GM13976 (cell line): ENCODE results near the gene ZNF385A.

Source experiments
- DNase-seq: peaks from one replicate; pipeline ENCODE4 v3.0.0; 2012; ENCODE audit warnings: low spot score
- in situ Hi-C: fragments of 300-500 bp; cut with MboI; formaldehyde crosslinking; loops from one replicate; pipeline ENCODE4 v1.12.0; 2022; ENCODE audit warnings: low sequenced_read_pairs, mixed read lengths, inconsistent platforms; ENCODE audit not compliant: unreplicated experiment
- TF ChIP-seq, protein P1 (sequence below): IDR thresholded peaks from 2 replicates; pipeline ENCODE4 v1.5.1; 2012; ENCODE audit warnings: borderline replicate concordance, mild to moderate bottlenecking; ENCODE audit not compliant: insufficient read depth; ENCODE audit errors: extremely low read depth, missing control alignments, control extremely low read depth

ZNF385A gene, protein sequence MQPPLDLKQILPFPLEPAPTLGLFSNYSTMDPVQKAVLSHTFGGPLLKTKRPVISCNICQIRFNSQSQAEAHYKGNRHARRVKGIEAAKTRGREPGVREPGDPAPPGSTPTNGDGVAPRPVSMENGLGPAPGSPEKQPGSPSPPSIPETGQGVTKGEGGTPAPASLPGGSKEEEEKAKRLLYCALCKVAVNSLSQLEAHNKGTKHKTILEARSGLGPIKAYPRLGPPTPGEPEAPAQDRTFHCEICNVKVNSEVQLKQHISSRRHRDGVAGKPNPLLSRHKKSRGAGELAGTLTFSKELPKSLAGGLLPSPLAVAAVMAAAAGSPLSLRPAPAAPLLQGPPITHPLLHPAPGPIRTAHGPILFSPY

DNA sequence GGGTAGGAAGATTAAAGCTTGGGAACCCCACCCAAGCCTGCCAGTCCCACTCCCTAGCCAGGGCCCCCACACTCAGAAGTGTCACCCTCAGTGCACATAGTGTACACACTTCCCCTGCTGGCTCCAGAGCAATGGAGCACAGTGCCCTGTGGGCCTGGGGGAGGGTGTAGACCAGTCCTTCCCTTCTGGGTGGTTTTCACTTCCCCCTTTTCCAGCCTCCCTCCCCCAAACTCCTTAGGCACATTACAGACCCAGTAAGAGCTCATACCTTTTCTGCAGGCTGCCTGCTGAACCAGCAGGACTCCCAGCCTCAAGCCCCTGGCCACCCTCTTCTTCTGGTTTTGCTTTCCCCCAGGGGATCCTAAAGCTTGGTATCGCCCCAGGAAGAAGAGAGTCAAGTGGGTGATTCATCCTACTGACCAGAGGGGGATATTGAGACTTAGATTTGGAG lies at the start of gene ZNF385A:
TSS of gene ZNF385A (minus strand) at position 143 of the 451 bp plus-strand sequence. CDS start 219 bp downstream, outside the sequence.
- DNase-seq: no peak
- in situ Hi-C loops: no loop called here
- TF ChIP-seq, protein P1, sequence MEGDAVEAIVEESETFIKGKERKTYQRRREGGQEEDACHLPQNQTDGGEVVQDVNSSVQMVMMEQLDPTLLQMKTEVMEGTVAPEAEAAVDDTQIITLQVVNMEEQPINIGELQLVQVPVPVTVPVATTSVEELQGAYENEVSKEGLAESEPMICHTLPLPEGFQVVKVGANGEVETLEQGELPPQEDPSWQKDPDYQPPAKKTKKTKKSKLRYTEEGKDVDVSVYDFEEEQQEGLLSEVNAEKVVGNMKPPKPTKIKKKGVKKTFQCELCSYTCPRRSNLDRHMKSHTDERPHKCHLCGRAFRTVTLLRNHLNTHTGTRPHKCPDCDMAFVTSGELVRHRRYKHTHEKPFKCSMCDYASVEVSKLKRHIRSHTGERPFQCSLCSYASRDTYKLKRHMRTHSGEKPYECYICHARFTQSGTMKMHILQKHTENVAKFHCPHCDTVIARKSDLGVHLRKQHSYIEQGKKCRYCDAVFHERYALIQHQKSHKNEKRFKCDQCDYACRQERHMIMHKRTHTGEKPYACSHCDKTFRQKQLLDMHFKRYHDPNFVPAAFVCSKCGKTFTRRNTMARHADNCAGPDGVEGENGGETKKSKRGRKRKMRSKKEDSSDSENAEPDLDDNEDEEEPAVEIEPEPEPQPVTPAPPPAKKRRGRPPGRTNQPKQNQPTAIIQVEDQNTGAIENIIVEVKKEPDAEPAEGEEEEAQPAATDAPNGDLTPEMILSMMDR: no peak

DNA sequence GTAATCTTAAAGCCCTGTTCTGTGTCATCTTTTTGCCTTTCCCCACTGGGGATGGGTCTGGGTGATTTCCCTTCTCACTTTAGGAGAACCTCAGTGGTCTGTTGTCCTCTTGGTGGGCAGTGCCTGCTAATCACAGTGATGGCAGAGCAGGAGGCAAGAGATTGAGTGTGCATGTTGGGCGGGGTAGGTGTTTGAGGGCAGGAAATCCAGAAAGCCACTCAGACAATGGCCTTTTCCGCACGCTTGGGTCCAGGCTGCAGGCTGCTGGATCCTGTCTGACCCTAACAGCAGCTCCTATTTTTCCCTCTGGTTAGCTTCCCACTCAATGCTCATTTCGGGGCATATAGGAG lies 48.3 kb upstream of the ZNF385A start:
- in situ Hi-C loops: no loop called here
- TF ChIP-seq, protein P1: no peak
- DNase-seq: no peak

DNA sequence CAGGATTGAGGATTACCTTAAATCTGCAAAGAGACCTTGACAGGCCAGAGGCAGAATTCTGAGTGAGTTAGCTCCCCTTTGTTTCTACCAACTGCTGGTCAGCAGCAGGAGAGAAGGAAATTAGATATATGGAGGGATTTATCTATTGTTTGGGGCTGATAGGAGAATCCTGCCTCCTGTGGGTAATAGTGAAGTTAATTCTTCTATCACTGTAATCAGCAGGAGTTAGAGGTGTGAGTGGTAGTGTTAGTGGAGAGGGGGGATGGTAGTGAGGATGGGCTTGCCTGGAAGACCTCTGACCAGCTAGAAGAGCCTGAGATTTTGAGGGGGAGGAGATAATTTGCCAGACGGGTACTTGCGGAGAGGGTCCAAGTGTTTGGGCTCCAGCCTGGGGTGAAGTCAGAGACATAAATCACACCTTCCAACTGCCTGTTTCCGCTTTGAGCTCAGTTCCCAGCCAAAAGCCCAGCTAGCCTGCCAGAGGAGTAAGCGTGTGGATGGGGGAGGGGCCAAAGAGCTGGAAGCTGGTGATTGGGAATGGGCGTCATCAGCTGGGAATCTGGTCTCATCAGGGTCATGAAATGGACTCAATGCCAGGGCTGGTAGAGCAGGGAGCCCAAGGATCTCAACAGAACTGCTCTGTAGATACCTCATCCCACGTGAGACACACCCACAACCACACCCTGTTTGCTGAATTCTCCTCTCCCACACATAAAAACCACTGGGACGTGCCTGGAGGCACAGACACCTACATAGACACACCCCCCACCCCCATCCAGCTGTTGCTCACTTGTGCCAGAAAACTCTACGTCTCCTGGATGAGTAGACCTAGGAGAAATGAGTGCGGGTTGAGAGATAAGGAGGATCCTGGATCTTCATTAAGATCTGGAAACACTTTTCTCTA lies 47.6 kb upstream of the ZNF385A start:
- DNase-seq: no peak
- in situ Hi-C loops: no loop called here
- TF ChIP-seq, protein P1: no peak

DNA sequence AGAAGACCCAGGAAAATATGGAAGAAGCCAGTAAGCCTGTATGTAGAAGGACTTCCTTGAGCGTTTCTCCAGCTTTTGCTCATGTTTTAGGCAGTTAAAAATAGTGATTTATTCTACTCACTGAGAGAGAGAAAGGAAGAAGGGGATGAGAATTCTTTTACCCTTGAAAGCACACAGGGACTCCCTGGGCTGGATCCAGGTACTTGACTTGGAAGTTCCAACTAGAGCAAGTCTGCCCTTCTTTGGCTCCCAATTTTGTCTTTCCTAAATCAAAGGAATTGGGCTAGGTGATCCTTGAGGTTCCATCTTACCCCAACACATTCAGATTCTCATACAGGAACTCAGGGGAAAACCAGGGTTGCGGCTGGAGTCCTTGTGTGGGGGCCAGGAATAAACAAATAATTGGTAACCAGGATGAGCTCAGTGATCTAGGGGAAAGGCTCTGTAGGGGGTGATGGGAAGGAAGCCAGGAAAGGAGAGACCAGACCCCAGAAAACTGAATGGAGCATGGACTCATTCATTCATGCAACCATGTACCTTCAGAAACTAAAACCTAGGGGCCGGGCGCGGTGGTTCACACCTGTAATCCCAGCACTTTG lies 46.0 kb upstream of the ZNF385A start:
- TF ChIP-seq, protein P1: no peak
- in situ Hi-C loops: no loop called here
- DNase-seq: no peak

DNA sequence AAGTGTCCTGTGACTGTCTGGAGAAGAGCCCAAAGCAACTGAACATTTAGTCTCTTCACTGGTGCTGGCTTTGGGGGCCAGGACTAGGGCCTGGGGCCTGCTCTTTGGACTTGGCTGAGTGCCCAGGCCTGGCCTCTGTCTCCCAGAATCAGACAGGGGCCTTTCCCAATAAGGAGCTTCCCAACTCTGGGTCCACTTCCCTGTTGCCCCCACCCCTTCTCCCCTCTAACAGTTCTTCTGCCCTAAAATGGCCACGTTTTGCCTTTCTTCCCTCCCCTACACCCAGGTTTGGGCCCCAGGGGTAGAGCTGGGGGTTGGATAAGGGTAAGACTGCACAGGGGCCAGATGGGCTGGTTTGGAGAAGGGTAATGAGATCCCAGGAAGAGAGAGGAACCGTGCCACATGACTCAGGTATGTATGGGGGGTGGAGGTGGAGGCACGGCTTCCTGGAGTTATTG lies 44.5 kb upstream of the ZNF385A start:
- in situ Hi-C loops: no loop called here
- TF ChIP-seq, protein P1: no peak
- DNase-seq: no peak
